GM12878 (cell line): Measurements from ENCODE around the gene TESK1. TPM values are rescaled to one million over a fixed set of nuclear protein-coding genes. Genes with fewer than 3 reads are reported as not detected.

ENCODE experiments used
- BHLHE40 ChIP-seq, 2 experiments: fragments of 450-650 bp in 1 of 2; IDR thresholded peaks; 2 replicates each; pipeline ENCODE4 v1.6.1; 2011 to 2017; ENCODE audit warnings: low read depth in 2 of 2, borderline replicate concordance in 1 of 2, improper control_type of control experiment in 1 of 2, low read length in 1 of 2, mild to moderate bottlenecking in 1 of 2
- CEBPB ChIP-seq, 2 experiments: fragments of 150-350 bp in 1 of 2; IDR thresholded peaks; 2 replicates each; pipeline ENCODE4 v1.6.1; 2012 to 2014; ENCODE audit warnings: low read depth in 2 of 2, low read length in 2 of 2, borderline replicate concordance in 1 of 2, inconsistent platforms in 1 of 2
- CHD2 ChIP-seq: IDR thresholded peaks from 2 replicates; pipeline ENCODE4 v1.6.1; 2011; ENCODE audit warnings: low read depth, low read length, improper control_type of control experiment, borderline replicate concordance
- HCFC1 ChIP-seq: fragments of 150-350 bp; IDR thresholded peaks from 2 replicates; pipeline ENCODE4 v1.6.1; 2014; ENCODE audit warnings: low read length
- NBN ChIP-seq: fragments of 450-650 bp; IDR thresholded peaks from 2 replicates; pipeline ENCODE4 v1.6.1; 2016
- NFIC ChIP-seq: IDR thresholded peaks from 2 replicates; pipeline ENCODE4 v1.6.1; 2012; ENCODE audit warnings: low read depth, mild to moderate bottlenecking, inconsistent platforms, low read length, moderate library complexity
- NFYA ChIP-seq: IDR thresholded peaks from 2 replicates; pipeline ENCODE4 v1.6.1; 2011; ENCODE audit warnings: low read depth, mild to moderate bottlenecking, low read length, improper control_type of control experiment, borderline replicate concordance
- NRF1 ChIP-seq: conservative IDR thresholded peaks from 2 replicates; pipeline ENCODE4 v1.6.1; 2011; ENCODE audit warnings: mild to moderate bottlenecking, low read depth, low read length, improper control_type of control experiment
- RAD21 ChIP-seq: IDR thresholded peaks from 2 replicates; pipeline ENCODE4 v1.6.1; 2011; ENCODE audit warnings: mild to moderate bottlenecking, low read depth, low read length, moderate library complexity; ENCODE audit not compliant: insufficient read depth
- TCF12 ChIP-seq: IDR thresholded peaks from 2 replicates; pipeline ENCODE4 v1.6.1; 2011; ENCODE audit warnings: low read depth, mild to moderate bottlenecking, low read length
- ZNF622 ChIP-seq: fragments of 450-650 bp; IDR thresholded peaks from 2 replicates; pipeline ENCODE4 v1.6.1; 2017; ENCODE audit warnings: mild to moderate bottlenecking, inconsistent platforms
- ZZZ3 ChIP-seq: IDR thresholded peaks from 2 replicates; pipeline ENCODE4 v1.6.1; 2011; ENCODE audit warnings: low read depth; ENCODE audit not compliant: control insufficient read depth, insufficient read length
- polyA plus RNA-seq, 11 experiments: library from polyadenylated mRNA; depleted of rRNA in 4 of 11; unstranded in 6 of 11; stranded (reverse) in 5 of 11; fragments of >200 nt; fragmentation: Nextera tagmentation in 4 of 11; fragmentation: Illumina TruSeq in 1 of 11; extraction: Ambion mirVana in 4 of 11; extraction: Trizol in 1 of 11; gene quantifications; 1 replicate in 1 of 11; 2 replicates in 10 of 11; pipeline versions ENCODE4 v1.2.1 to v1.2.3, GENCODE V29; 2011 to 2016; ENCODE audit warnings: inconsistent platforms in 2 of 11, missing spikeins in 2 of 11, low read depth in 1 of 11
- total RNA-seq, 4 experiments: library from RNA; depleted of rRNA in 3 of 4; stranded (reverse); fragments of >200 nt in 3 of 4; fragmentation: Illumina TruSeq in 1 of 4; extraction: Trizol in 1 of 4; gene quantifications; 2 replicates each; pipeline versions ENCODE4 v1.2.1 to v1.2.3, GENCODE V29; 2013 to 2021
- TF ChIP-seq, protein P1 (sequence below): IDR thresholded peaks from 2 replicates; pipeline ENCODE4 v1.6.1; 2011; ENCODE audit warnings: mild to moderate bottlenecking, low read depth, low read length, moderate library complexity; ENCODE audit not compliant: insufficient replicate concordance
- TF ChIP-seq, protein P2 (sequence below): fragments of 450-650 bp; IDR thresholded peaks from 2 replicates; pipeline ENCODE4 v1.6.1; 2017; ENCODE audit warnings: antibody characterized with exemption, mild to moderate bottlenecking, moderate library complexity
- TF ChIP-seq, protein P3 (sequence below): fragments of 450-650 bp; IDR thresholded peaks from 2 replicates; pipeline ENCODE4 v1.6.1; 2016; ENCODE audit warnings: mild to moderate bottlenecking
- TF ChIP-seq, protein P4 (sequence below): fragments of 450-650 bp; IDR thresholded peaks from 2 replicates; pipeline ENCODE4 v1.6.1; 2017; ENCODE audit warnings: borderline replicate concordance
- TF ChIP-seq, protein P5 (sequence below): fragments of 450-650 bp; formaldehyde crosslinking; IDR thresholded peaks from 2 replicates; pipeline ENCODE4 v1.5.0; 2022; ENCODE audit warnings: mild to moderate bottlenecking, missing genetic modification characterization

TESK1 gene
- total and polyA plus RNA-seq, 10 of the 15 experiments (the other 5 are each of a cell fraction or from before 2014, with no cell fraction given): 0.16 to 19.5 (median 7.9) TPM; not detected in 1

DNA sequence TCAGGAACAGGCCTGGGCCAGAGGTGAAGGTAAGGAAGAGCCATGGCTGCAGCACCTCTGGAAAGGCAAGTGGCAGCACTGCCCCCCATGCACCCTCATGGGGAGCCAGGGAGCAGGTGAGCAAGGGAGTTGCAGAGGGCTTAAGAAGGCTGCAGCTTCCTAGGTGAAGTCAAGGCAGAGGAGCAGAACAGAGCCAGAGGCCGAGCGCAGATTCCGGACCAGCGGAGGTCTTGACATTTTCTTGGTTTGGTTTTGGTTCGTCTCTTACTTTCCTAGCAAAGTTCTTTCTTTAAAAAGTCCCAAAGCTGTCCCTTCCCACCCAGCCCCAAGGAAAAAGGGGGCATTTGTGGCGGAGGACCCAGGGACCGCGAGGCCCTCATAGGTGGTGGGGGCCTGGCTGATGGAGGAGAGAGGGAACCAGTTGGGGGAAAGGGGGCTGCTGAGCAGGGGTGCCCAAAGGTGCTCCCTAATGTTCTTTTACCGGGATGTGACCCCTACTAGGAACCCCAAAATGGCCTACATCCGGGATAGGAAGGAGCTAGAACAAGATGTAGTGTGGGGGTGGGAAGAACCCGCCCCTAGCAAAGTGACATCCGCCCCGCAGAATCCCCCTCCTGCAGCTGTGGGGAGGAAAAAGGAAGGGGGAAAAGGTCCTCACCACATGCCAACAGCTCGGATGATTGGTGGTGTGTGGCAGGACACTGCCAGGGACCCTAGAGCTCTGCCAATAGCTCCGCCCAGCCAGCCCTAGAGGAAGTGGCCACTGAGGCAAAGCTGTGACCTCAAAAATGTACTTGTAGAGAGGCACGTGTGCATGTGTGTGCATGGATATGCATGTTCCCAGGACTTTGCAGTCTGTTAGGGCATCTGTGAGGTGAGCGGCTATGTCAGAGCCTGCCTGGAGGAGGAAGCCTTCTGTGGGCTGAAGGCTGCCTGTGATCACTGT lies 14.1 kb downstream of the TESK1 start (continued):
- TF ChIP-seq, protein P1, sequence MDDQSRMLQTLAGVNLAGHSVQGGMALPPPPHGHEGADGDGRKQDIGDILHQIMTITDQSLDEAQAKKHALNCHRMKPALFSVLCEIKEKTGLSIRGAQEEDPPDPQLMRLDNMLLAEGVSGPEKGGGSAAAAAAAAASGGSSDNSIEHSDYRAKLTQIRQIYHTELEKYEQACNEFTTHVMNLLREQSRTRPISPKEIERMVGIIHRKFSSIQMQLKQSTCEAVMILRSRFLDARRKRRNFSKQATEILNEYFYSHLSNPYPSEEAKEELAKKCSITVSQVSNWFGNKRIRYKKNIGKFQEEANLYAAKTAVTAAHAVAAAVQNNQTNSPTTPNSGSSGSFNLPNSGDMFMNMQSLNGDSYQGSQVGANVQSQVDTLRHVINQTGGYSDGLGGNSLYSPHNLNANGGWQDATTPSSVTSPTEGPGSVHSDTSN: no peak
- TF ChIP-seq CHD2 (no peak), NFIC (peak; percentile 38; the same call in 1 of the 2 replicates), RAD21 (no peak), NFYA (no peak), CEBPB (IDR thresholded peaks at IDR 0.05; ENCODE audit: borderline replicate concordance in 1 of 2, low read depth in 2 of 2, low read length in 2 of 2) (no peak), ZZZ3 (no peak), NRF1 (no peak), ZNF622 (no peak), NBN (0 out of 2 replicates have a peak, but pooled peaks have one; percentile 48), BHLHE40 (IDR thresholded peaks at IDR 0.05; ENCODE audit: borderline replicate concordance in 1 of 2, low read depth in 2 of 2, low read length in 1 of 2) (peak; percentile 88 to 94), HCFC1 (0 out of 2 replicates have a peak, but pooled peaks have one; percentile 25), TCF12 (peak; percentile 12; the same call in 1 of the 2 replicates)
- TF ChIP-seq, protein P2, sequence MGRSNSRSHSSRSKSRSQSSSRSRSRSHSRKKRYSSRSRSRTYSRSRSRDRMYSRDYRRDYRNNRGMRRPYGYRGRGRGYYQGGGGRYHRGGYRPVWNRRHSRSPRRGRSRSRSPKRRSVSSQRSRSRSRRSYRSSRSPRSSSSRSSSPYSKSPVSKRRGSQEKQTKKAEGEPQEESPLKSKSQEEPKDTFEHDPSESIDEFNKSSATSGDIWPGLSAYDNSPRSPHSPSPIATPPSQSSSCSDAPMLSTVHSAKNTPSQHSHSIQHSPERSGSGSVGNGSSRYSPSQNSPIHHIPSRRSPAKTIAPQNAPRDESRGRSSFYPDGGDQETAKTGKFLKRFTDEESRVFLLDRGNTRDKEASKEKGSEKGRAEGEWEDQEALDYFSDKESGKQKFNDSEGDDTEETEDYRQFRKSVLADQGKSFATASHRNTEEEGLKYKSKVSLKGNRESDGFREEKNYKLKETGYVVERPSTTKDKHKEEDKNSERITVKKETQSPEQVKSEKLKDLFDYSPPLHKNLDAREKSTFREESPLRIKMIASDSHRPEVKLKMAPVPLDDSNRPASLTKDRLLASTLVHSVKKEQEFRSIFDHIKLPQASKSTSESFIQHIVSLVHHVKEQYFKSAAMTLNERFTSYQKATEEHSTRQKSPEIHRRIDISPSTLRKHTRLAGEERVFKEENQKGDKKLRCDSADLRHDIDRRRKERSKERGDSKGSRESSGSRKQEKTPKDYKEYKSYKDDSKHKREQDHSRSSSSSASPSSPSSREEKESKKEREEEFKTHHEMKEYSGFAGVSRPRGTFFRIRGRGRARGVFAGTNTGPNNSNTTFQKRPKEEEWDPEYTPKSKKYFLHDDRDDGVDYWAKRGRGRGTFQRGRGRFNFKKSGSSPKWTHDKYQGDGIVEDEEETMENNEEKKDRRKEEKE: no peak
- TF ChIP-seq, protein P3, sequence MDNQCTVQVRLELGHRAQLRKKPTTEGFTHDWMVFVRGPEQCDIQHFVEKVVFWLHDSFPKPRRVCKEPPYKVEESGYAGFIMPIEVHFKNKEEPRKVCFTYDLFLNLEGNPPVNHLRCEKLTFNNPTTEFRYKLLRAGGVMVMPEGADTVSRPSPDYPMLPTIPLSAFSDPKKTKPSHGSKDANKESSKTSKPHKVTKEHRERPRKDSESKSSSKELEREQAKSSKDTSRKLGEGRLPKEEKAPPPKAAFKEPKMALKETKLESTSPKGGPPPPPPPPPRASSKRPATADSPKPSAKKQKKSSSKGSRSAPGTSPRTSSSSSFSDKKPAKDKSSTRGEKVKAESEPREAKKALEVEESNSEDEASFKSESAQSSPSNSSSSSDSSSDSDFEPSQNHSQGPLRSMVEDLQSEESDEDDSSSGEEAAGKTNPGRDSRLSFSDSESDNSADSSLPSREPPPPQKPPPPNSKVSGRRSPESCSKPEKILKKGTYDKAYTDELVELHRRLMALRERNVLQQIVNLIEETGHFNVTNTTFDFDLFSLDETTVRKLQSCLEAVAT: no peak
- TF ChIP-seq, protein P4, sequence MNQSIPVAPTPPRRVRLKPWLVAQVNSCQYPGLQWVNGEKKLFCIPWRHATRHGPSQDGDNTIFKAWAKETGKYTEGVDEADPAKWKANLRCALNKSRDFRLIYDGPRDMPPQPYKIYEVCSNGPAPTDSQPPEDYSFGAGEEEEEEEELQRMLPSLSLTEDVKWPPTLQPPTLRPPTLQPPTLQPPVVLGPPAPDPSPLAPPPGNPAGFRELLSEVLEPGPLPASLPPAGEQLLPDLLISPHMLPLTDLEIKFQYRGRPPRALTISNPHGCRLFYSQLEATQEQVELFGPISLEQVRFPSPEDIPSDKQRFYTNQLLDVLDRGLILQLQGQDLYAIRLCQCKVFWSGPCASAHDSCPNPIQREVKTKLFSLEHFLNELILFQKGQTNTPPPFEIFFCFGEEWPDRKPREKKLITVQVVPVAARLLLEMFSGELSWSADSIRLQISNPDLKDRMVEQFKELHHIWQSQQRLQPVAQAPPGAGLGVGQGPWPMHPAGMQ: no peak
- TF ChIP-seq, protein P5, sequence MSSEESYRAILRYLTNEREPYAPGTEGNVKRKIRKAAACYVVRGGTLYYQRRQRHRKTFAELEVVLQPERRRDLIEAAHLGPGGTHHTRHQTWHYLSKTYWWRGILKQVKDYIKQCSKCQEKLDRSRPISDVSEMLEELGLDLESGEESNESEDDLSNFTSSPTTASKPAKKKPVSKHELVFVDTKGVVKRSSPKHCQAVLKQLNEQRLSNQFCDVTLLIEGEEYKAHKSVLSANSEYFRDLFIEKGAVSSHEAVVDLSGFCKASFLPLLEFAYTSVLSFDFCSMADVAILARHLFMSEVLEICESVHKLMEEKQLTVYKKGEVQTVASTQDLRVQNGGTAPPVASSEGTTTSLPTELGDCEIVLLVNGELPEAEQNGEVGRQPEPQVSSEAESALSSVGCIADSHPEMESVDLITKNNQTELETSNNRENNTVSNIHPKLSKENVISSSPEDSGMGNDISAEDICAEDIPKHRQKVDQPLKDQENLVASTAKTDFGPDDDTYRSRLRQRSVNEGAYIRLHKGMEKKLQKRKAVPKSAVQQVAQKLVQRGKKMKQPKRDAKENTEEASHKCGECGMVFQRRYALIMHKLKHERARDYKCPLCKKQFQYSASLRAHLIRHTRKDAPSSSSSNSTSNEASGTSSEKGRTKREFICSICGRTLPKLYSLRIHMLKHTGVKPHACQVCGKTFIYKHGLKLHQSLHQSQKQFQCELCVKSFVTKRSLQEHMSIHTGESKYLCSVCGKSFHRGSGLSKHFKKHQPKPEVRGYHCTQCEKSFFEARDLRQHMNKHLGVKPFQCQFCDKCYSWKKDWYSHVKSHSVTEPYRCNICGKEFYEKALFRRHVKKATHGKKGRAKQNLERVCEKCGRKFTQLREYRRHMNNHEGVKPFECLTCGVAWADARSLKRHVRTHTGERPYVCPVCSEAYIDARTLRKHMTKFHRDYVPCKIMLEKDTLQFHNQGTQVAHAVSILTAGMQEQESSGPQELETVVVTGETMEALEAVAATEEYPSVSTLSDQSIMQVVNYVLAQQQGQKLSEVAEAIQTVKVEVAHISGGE (CRISPR knock-in tag): no peak
